NCI-H1105 (cell line): Measurements from ENCODE around the gene KLHL17.
"Not testable (repeated sequence)": the region's sequence is repeated elsewhere in the genome, so short reads cannot be mapped to it uniquely, and the experiment has no call there.

Experiments used
- DNase-seq: peaks from one replicate; lab custom pipeline; 2025; lab: John Stamatoyannopoulos, UW

The KLHL17 gene

GRCh38 chr1:967466-968343 is 7.3 kb downstream of the KLHL17 start:
- no peak for DNase-seq

GRCh38 chr1:969260-969855 is 9.0 kb downstream of the KLHL17 start:
- no peak for DNase-seq

- no peak for DNase-seq
Observed at GRCh38 chr1:970242-970972, 10.0 kb downstream of the KLHL17 start.

DNA sequence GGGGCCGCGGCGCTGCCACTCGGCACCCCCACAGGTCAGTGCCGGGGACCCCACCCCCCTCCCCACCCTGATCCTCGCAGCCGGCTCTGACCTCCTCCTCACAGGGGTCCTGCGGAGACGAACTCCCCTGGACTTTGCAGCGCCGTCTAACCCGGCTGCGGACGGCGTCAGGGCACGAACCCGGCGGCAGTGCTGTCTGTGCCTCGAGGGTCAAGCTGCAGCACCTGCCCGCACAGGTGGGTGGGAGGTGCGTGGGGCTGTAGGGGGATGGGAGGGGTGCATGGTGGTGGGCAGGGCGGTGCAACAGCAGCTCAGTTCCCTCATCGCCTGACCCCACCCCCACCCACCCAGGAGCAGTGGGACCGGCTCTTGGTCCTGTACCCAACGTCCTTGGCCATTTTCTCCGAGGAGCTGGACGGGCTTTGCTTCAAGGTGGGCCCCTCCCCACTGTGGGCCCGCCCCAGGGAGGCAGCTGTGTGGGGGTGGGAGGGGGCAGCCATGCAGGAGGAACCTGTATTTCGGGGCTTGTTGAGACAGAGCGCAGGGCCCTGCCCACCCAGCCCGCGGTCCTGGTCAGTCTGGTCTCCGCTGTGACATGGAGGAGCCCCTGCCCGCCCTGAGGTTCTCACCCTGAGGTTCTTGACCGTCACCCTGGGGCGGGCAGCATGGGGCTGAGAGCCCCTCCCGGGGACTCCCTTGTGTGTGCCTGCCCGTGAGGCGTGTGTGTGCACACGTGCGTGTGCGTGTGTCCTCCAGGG is 10.8 kb downstream of the KLHL17 start:
- no peak for DNase-seq

- no peak for DNase-seq
Observed at GRCh38 chr1:971751-972506, 11.5 kb downstream of the KLHL17 start.

- DNase-seq = no peak
Observed at GRCh38 chr1:972726-973458, 12.5 kb downstream of the KLHL17 start.

DNA sequence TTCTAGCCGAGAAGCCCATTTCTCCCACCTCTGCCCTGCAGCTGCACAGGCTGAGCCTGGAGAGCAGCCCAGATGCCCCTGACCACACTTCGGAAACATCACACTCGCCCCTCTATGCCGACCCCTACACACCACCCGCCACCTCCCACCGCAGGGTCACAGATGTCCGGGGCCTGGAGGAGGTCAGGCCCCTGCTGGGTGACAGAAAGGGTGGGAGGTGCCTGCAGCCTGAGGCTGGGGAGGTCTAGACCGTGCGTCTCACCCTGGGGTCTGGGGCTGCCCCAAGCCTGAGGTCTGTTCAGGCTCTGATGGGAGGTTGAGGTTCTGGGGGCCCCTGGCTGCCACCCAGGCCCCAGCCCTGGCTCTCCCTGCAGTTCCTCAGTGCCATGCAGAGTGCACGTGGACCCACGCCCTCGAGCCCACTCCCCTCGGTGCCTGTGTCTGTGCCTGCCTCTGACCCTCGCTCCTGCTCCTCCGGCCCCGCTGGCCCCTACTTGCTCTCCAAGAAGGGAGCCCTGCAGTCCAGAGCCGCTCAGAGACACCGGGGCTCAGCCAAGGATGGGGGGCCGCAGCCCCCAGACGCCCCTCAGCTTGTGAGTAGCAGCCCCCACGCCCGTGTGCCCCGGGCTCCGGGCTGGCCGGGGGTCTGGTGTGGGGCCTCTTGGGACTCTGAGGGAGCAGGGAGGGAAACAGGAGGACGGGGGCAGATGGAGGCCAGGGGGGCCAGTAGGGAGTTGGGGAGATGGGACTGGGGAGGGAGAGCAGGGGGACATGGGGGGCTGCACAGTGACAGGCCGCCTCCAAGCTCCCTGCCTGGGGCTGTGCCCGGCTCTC is 13.3 kb downstream of the KLHL17 start:
- no peak for DNase-seq

DNA sequence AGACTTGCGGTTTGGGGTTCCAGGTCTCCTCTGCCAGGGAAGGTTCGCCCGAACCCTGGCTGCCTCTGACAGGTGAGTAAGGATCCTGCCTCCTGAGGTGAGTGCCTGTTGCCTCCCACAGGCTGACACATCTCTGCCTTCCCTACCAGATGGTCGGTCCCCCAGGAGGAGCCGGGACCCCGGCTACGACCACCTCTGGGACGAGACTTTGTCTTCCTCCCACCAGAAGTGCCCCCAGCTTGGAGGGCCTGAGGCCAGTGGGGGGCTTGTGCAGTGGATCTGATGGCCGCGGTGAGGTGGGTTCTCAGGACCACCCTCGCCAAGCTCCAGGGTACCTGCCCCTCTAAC is 13.9 kb downstream of the KLHL17 start:
- DNase-seq = no peak

DNA sequence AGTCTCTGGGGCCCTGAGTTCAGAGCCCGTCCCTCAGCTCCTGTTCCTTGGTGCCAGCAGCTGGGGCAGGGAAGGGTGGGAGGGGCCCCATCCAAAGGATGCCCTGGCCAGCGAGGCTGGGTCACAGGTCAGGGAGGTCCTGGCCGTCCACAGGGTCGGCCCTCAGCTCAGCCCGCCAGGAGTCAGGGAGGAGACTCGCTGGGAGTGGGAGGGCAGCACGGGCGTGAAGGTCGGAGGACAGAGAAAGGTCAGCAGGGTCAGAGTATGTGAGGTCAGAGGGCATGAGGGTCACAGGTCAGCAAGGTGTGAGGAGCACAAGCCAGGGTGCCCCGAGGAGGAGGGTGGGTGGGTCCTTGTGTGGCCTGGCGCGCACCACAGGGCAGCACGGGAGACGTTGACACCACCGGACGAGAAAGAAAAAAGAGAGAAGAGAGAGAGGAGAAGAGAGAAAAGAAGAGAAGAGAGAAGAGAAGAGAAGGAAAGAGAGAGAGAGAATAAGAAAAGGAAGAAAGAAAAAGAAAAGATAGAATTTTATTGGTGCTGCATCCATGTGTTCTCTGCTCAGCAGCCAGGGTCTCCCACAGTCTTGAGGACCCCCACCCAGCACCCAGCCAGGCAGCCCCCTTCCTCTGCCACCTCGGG is 14.4 kb downstream of the KLHL17 start:
- no peak for DNase-seq

DNA sequence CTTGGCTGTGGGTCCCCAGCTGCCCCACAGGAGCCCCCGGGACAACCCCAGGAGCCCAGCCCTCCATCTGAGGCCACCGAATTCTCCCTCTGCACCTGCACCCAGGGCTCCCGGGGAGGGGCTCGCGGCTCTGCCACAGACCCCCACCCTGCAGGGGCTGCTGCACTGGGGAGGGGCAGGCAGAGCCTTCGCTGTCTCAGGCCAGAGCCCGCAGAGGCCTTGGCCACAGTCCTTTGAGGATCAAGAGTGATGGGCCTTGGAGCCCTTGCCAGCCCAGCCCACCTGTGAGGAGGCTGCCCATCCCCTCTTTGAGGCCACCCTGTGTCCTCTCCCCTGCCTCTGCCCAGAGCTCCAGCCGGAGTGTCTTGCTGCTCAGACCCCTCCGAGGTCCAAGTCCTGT is 15.0 kb downstream of the KLHL17 start:
- DNase-seq = no peak

DNA sequence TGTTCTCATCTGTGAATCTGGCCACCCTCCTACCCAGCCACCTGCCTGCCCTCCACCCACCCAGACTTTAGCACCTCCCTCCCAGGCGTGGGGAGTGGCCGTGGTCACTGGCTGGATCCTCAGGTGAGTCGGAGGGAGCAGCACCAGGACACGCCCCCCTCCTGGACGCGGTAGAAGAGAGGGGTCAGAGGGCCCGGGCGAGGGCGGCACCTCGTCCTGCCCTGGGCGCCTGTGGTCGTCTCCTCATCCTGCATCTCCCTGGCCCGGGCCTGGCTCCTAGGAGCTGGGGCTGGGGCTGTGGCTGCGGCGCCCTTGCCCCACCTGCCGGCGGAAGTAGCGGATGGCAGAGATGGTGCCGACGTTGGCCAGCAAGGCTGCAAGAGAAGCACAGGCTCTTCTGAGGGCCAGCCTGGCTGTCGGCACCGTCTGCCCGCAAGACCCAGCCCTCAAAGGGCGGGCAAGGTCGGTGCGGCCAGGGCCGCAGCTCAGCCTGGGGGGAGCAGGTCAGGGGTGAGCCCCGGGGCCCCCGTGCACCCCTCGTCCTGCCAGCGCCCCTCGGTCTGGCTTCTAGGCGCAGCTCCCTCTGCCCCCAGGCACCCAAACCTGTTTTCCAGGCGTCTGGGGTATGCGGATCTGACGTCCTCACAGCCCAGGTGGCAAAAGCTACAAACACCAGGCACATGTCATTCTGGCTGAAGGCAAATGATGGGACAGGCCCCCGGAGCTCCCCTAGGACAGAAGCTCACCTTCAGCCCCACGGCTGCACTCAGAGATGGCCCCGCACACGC is 15.7 kb downstream of the KLHL17 start:
- peak; percentile 53 for DNase-seq

DNA sequence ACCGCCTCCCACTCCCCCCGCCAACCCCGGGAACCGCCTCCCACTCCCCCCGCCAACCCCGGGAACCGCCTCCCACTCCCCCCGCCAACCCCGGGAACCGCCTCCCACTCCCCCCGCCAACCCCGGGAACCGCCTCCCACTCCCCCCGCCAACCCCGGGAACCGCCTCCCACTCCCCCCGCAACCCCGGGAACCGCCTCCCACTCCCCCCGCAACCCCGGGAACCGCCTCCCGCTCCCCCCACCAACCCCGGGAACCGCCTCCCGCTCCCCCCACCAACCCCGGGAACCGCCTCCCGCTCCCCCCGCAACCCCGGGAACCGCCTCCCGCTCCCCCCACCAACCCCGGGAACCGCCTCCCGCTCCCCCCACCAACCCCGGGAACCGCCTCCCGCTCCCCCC is 16.4 kb downstream of the KLHL17 start:
- DNase-seq = not testable (repeated sequence)

DNA sequence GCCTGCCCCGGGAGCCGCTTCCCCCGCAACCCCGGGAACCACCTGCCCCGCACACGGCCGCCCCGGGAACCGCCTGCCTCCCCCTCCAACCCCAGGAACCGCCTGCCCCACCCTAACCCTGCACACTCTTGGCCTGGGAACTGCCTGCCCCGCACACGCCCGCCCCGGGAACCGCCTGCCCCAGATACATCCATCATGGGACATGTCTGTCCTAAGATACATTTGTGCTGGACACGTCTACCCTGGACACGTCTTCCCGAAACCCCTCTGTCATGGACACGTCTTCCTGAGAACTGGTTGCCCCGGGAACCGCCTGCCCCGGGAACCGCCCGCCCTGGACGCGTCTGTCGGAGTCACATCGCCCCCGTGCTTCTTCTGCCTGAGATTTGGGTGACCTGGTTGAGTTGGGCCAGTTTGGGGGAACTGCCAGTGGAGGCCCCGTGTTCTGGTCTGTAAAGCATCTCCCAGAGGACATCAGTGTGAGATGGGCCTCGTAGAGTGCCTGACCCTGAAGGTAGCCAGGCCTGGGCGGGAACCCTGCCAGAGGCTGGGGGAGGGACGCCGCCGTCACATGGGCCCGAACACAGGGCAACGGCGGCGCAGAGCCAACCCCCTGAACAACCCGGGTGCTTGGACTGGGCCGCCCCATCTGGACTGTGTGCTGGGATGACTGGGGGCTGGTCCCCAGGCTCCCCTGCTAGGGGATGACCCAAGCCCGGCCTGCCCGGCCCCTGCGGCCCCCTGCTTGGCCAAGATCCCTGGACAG is 17.9 kb downstream of the KLHL17 start:
- no peak for DNase-seq

DNA sequence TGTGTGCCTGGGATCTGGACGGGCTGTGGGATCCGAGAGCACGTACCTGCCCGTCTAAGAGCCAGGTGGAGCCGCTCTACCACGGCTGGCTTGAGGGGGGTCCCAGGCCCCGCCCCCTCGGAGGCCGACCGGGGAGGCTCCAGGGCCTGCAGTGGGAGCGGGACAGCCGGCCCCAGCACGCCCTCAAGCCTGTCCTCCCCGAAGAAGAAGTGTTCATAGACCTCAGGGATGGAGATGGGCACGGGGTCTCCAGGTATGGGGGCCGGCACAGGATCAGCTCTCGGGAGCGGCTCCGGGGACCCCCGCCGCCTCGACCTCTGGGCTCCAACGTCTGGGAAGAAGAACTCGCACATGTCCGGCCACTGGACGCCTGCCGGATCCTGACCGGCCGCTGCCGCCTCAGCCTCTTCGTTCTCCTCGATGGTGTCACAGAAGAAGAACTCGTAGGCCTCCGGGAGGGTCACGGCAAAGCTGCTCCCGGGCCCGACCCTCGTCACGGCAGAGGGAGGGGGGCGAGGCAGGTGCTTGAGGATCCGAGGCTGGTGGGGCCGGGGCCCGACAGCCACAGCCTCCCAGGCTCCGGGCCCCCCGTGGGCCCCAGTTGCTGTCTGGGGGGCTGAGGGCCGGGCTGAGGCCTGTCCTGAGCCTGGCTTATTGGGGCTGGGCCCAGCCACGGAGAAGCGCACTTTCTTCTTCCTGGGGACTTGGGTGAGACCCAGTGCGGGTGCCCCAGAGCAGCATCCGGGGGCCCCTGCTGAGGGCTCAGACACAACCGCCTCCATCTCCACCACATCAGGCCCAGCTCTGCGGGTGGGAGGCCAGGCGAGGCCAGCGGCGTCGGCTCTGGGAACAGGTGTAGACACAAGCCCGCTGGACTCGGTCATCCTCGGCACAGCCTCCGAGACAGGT is 18.7 kb downstream of the KLHL17 start:
- no peak for DNase-seq

- DNase-seq = no peak
Observed at GRCh38 chr1:979744-980072, 19.3 kb downstream of the KLHL17 start.

DNA sequence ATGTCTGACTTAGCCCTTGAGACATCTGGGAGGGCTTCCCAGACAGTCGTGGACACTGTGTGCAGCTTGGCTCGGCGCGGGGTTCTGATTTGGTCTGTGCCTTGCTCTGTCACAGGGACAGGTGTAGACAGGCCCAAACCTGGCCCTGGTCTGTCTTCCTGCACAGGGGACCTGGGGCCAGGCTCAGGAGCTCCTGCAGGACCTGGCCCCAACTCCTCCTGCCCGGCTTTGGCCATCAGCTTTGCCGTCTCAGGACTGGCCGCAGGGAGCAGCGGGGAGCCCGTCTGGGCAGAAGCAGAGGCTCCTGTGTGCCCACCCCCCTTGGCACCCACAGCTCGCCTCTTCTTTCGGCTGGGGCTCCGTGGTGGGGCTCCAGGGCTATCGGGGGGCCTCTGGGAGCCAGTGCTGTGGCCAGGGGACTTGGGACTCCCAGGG is 19.8 kb downstream of the KLHL17 start:
- DNase-seq = no peak
